Measurements from ENCODE around the gene ATP12A.

ATP12A gene

DNA sequence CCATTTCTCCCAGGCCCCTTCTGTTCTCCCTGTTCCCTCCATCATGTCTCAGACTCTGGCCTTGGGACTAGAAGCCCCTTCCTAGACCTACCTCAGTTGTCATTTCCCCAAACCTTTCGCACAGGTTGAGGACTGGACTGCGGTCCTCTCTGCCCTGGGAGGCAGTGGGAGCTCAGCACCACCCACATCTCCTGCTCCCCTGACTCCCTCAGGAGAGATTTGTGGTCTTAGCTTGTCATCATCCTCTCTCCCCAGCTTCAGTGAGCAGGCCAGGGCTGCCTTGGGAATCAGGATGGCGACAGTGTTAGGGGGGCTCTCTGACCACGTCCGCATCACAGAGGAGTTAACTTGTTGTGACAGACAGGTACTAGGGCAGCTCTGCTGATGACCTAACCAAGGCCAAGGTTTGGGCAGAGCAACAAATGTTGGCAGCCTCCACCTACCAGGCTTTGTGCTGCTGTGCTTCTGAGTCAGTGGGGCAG, 58.2 kb downstream of the ATP12A start:
- DNase-seq, result no peak

DNA sequence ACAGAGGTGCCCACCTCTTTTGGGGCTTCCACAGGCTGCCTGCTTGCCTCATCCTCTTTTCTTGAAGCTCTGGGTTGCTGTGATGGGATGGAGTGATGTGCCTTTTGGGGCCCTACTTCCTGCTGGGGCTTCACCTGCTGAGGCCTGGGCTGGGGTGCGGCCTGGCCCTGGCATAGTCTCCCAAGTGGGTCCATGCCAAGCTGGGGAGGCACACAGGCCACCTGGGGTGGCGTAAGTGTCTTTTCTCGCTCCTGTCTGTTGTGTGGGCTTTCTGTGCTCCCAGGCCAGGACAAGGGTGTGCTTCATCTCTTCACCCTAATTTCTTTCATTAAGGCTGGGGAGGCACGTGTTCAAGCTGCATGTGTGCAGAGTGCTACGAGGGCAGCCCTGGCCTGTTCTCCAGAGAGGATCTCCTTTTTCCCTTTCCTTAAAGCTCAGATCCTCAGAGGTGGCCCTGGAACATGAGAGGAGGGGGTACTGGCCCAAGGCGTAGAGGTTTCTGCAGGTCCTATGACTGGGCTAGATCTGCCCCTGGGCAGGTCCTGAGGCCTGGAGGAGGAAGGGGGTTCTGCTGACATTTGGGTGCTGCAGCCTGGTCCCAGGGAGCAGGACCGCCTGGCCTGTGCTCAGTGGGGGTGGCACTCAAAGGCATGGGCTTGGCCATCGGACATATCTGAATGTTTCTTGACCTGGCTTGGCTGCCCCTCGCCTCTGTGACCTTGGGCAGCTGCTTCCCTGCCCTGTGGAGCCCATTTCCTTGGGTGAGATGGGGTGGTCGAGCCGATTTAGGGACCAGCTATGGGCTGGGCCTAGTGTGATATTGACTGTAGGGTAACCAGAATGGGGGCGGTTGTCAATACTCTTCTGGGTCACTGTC, 60.0 kb downstream of the ATP12A start:
- no peak for DNase-seq

DNA sequence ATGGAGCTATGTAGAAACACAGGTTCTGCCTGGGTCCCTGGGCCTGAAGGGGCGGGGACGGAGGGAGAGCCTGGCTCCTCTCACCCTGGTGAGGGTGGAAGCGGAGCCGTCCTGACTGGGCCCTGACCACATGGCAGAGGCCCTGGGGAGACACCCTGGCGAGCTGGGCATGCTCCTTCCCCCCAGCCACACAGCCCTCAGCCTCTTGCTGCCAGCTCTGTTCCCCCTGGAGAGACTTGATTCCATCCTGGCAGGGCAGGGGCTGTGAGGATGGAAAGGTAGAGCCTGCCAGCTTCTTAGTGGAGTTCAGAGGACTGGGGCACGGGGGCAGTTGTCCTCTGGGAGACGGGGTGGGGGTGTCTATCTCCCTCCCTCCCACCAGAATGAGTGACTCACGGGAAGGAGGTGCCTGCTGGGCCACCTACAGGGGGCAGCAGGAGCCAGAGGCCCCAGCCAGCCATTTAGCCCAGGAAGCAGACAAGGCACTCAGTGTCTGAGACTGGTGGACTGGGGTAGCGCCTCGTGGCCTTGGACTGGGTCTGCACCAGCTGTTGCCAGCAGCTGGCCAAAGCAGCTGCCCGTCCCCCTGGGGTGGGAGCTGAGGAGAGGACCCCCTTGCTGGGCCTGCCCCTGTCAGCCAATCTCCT, 60.9 kb downstream of the ATP12A start:
- peak; percentile 31 for DNase-seq

DNA sequence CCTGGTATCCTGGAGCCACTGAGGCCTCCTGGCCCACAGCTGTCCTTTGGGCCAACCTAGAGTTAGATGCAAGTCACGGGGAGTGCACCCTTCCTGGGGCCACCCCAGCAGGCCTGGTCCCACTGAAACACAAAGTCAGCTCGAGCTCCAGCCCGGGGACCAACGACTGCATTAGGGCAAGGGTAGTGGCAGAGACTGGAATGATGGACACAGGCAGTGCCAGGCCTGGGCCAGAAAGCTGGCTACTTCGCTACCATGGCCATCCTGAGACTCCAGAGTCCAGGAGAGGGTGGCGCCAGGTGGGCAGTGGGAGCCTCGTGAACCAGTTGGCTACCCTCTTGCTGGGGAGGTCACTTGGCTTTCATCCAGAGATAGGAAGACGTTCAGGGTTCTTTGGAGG, 61.6 kb downstream of the ATP12A start:
- DNase-seq, result no peak

DNA sequence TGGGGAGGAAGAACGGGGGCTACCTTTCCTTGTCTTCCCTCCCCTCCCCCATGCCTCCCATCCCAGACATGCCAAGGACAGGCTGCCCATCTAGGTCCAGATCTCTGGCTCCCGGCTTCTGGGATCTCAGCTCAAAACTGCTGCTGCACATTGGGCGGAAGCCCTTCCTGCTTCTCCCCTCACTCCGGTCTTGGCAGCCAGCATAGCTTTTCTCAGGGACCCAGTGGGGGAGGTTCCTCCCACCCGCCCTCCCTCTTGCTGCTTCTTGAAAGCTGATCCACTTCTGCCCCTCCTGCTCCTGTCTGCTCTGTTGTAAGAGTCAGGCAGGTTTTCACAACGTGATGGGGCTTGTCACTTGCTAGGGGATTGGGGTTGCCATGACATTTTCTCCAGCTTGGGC, 62.1 kb downstream of the ATP12A start:
- DNase-seq, result no peak

DNA sequence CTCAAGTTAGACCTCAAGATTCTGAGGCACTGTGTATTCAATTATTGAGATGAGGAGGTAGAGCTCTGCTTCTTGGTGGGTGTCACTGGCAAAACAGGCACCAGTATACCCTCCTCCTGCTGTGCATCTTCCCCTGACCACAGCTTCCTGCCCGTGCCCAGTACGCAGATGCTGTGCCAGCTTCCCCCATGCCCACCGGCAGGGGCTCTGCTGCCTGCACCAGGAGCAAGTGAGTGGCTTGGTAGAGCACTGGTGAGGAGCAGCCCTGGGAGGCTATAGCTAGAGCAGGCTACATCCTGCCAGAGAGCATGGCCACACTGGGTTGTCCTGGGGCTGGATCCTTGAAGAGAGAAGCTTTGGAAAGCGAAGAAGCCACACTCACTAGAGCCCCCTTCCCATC, 62.8 kb downstream of the ATP12A start:
- no peak for DNase-seq

DNA sequence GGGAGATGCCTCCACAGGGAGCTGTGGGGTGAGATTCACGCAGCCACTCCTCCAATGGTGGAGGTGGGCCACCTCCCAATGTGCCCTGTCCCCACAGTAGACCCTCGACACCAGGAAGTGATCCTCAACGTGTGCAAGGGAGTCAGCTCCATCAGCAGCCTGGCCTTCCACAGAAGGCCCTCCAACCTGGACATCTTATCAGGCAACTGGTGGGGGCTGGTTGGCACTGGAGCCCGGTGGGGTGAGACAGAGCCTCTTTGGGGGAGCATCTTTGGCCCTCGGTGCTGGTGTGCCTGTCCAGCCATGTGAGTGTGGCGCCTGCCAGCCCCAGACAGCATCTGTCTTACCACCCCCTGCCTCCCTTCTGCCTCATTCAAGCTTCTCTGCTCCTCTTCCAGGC, 64.0 kb downstream of the ATP12A start:
- no peak for DNase-seq

DNA sequence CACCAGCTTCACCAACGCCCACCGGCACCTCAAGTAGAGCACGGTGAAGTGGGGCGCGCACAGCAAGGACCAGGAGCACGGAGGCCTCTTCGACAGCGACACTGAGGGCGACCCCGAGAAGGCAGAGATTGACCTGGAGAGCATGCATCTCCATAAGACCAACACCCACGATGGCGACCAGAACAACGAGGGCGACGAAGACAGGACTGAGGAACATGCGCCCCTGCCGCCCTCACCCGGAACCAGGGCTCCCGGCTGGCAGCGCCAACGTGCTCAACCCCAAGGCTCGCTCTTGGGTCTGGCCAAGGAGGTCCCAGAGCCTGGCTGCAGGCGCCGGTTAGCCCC, 65.3 kb downstream of the ATP12A start:
- DNase-seq, result no peak

DNA sequence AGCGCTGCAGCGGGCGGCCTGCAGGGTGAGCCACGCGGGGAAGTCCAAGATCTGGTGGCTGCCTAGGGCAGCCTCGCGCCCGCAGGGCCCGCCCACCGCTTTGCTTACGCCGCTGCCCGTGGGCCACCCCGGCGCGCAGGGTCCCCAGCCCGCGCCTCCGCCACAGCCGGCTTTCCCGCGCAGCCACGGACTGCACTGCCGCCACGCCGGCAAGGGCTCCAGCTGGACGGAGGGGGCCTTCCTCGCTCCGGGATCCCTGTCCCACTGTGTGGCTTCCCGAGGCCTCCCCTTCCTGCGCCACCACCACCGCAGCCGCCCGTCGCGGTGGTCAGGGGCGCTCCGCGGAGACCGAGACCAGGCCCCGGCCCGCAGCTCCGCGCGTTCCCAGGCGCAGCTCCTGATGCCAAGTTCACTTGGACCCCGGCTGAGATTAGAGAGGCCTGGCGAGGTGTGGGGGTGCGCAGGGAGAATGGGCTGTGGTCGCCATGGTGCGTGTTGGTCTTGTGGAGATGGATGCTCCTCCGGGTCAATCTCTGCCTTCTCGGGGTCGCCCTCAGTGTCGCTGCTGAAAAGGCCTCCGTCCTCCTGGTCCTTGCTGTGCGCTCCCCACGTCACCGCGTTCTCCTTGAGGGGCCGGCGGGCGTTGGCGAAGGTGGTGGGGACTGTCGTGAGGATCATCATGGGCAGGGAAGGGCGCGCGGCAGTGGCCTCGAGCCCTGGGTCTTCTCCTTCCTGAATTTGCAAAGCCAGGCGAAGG, 65.8 kb downstream of the ATP12A start:
- no peak for DNase-seq

DNA sequence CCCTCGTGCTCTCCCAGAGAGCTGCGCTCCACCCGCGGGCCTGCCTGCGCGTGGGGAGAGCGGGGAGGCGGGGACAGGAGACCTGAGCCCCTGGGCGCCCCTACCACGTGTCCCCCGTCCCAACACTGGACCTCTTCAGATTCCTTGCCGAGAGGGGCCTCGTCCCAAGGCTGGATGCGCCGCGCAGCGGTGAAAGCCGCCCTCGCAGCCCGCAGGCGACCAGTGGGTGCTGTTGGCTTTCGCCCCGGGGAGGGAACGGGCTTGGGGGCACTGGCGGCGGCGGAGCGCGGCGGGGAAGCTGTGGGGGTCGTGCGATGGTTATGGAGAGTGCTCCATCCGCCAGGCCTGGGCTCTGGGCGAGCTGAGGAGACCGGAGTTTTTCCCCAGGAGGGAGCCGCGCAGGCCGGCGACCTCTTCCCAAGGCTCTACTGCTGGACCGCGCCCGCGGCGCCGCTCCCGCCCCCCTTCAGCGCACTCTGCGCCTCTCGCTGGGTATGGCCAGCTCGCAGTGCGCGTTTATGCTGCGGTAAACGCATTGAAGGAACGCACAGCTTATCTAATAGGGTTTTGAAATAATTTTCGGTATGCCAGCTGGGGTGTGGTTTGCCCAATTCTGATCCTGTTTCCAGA, 66.5 kb downstream of the ATP12A start:
- peak; percentile 16 for DNase-seq

DNA sequence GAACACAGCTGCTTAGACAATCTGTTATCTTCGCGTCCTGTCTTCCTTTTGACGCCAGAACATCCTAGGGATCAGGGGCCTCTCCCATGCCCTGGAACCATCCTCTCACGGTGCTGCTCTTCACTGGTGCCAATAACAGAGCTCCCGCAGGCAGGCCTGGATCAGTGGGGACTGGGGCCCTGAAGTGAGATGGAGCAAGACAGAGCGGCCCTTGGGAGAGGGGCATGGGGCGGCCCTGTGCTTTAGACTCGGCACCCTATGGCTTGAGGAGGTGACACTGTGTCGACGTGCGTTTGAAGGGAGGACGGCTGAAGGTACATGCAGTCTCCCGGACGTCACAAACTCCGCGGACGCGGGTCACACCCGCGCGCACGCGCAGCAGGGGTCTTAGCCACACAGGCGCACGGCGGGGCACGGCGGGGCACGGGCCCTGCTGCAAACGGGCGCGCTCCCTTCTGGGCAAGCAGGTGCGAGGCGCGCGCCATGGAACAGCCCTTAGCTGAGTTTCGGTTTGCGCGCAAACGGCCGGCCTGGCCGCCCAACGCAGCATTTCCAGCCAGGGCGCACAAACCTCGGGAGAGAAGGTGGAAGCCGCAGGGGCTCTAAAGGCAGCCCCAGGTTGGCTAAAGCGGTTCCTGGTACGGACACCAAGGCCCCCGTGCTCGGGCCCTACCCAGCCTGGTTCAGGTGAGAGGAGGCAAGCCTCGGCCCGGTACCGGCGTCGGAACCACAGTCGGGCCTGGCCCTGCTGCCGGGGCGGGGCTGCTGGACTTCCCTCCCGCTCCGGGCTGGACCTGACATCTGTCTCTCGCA, 67.2 kb downstream of the ATP12A start:
- DNase-seq, result peak; percentile 7

DNA sequence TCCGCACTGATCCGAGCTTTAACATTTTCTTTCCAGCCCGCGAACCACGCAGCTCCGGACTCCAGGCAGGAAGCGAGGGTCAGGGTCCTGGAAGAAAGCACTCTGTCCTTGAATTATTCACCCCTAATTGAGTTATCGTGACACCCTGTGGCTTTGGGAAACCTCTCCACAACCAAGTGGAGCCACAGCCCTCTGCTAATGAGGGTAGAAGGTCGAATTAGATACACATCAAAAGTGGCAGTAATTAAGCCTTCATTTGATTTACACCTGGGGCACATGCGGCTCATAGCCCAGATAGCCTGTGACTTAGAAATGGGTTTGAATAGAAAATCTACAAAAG, 67.8 kb downstream of the ATP12A start:
- DNase-seq, result no peak

DNA sequence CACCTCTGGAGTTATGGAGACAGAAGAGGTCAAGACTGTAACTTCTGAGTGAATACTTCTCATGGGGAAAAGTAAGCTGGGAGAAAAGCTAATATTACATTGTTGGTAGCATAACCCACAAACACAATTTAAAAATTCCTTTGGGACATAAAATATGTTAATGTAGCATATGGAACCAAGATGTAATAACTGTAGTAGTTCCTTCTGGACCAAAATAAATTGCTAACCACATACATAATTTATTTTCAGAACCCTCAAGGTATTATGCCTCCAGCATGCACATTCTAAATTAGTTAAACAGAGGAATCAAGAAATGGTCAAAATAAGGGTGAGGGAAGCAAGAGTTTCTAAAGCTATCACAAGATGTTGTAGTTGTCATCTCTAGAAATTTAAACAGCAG, 79.0 kb downstream of the ATP12A start:
- DNase-seq, result no peak
